ENCODE data around the gene RAB11FIP5.

RAB11FIP5 gene

DNA sequence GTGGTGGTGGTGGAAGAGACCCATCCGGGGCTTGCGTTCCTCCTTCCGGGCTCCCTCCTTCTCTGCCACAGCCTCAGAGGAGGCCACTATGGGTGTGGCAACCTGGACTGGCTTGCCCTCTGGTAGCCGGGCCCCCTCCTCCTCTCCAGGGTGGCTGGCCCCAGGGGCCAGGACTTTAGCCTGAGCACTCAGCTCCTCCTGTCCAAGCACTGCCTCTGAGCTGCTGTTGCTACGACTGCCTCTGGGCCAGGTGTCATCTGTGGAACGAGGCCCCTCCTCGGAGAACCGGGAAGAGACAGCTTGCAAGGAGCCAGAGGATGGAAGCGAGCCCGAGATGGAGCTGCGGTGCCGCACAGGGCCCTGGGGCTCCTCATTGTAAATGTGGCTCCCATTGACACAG, 24.5 kb downstream of the RAB11FIP5 start:
- no peak for DNase-seq

DNA sequence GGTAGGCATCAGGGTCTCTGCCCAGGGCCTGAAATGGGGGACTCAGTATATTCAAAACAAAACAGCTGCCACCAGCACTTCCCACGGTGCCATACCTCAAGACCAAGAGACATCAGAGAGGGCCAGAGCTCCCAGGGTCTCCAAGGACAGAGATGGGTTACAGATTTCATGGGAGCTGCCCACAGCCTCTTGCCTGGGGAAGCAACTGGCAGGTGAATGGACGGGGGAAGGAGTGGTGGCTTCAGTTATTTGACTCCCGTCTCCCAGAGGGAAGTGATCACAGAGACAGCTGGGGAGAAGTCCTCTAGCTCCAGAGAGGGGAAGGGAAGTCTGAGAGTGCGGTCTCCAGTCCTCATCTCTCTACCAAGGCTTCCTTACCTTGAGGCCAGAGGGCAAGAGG, 25.4 kb downstream of the RAB11FIP5 start:
- DNase-seq, result no peak

DNA sequence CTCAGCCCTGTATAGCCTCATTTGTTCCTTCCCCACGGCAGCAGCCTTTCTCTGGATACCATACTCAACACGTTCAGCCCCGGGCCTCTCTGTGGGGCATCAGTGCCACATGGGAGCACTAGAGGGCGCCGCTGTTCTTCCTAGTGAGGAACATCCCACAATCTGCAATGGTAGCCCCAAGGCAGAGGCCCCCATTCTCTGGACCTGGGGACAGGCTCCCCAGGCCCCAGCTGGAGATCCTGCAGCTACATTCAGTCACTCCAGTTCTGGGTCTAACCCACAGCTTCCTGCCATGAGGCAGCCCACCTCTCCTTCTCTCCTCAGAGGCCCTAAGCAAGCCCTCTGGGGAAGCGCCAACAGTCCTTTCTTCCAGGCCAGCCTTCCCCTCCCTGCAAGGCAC, 27.1 kb downstream of the RAB11FIP5 start:
- DNase-seq, result peak in 49 of 51 donors; percentile 8 to 88 (median 59)

DNA sequence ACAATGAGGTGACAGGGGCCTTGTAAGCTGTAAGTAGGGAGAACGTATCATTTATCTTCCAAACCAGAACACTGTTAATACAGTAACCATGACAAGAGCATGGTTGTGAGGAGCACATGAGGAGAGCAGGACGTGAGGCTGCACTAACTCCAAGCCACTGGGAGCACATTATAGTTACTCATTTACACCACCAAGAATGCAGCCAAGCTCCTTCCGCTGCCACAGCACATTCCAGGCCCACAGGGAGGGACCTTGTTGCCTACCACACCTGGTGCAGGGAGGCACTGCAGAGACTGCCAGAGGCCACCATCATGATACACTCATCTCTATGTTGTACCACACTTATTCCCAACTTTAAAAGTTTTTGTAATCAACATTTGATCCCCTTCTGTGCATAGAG, 27.8 kb downstream of the RAB11FIP5 start:
- no peak for DNase-seq

DNA sequence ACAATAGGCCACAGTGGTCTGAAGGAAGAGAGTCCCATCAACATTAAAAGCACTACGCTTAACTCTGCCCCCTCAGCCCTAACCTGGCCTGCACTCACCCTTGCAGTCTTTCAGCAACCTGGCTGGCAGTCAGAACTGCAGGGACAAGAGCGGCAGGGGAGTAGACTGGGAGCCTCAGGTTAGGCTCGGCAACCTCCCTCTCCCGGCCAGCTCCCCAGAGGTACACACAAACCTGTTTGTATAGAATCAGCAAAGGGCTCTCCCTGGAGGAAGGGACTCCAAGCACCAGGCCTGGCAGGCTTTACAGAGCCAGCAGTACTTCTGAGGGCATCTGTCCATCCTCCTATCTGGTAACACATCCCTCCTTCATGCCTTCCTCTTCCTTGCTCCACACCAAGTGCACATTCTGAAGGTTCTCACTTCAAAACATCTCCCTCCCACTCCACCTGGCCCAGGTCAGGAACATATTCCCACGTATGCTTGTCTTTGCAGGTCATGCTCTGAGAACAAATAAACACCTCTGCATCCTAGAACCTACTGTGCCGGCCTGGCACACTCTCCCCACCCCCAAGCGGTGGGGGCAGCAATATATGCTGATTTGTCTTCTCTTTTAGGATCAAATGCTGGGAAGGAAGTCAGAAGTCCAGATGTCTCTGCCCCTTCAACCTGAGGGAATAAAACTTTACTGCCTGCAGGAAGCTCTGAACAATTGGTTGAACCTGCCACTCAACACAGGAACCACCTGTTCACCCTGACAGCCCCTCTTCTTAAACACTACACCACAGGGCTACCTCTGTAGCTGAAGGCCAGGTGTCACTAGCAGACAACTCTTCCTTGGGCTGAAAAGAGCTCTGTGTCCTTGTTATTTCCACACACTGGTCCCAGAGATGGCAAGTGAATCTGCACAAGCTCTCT, 28.6 kb downstream of the RAB11FIP5 start:
- DNase-seq, result no peak

DNA sequence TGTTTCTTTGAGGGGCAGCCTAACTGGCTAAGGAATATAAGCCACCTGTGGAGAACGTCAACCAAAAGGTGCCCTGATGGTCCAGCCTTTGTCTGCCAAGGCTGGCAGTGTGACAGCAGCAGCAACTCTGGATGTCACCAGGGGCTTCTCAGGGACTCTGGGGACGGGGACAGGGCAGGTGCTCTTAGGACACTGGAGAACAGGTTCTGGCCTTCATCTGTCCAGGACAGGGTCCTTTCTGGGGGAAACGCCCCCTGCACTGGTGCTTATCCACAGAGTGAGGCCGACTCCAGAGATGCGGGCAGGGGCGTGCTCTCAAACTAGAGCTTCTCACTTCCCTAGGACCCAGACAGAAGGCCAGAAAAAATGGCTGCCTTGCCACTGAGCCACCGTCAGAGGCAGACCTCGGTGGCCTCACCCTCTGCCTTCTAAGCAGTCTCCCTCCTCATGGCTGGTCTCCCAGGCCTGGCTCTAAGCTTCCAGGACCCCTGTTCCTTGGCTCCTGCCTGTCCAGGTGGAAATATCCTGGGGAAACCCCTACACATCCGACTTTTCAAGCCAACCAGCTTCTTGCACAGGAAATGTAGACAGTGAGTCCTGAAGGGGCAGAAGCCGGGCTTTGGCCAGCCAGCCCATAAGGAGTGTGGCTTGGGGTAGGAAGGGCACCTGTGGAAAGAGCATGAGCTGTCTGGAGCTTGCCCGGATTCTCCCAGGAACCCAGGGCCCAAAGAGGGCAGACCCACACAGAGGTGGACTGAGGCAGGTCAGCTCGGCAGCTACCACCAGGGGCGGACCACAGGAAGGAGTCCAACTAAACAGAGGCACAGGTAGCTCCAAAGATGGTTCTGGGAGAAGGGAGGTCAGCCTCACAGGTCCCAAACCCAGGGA, 30.0 kb downstream of the RAB11FIP5 start:
- DNase-seq, result no peak

DNA sequence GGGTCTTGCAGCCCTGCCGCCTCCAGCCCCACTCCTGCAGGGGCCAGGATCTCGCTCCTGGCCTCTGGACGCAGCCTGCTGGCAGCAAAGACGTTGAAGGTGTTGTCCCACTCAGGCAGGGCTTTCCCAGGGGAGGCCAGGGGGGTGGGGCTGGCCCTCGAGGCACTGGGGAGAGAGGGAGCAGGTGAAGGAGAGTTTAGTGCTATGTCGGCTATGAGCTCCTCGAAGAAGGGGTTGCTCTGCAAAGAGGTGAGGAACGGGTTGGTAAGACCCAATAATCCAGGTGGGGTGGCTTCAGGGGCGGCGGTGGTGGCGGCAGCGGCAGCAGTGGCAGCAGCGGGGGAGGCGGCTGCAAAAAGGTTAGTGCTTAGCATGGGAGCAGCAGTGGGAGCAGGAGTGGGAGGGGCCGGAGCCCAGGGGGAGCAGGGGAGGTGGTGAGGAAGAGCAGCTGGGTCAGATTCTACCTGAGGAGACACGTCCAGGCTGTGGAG, 31.5 kb downstream of the RAB11FIP5 start:
- DNase-seq, result no peak

DNA sequence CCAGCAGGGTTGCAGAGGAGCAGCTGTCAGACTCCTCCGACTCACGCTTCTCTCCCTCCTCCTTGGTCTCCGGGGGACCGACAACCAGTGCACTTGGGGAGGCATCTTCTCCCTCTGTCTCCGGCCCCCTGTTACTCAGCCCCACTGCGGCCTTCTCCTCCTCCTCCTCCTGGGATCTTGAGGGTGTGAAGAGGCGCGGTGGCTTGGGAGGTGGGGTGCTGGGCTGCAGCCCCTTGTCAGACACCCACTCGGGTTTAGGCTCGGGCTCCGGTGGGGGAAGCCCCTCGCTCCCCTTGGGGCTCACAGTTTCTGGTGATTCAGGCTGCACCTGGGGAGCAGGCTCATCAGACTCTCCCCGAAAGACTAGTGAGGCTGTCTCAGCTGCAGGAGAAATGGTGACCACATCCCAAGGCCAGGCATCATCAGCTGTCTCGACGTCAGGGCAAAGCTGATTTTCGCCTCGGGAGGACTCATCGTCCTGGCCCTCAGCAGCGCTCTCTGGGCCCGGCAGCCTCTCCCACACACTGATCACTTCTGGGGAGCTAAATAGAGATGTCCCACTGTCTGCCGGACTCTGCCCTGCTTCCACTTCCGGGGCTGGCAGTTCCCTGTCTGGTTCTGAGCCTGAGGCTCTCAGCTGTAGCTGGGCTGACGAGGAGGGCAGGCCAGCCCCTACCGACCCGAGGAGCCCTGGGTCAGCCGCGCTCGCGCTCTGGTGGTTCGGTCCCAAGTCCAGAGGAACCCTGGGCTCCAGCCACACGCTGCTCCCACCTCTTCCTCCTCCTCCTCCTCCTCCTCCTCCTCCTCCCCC, 32.2 kb downstream of the RAB11FIP5 start:
- peak in 3 of 51 donors; percentile 9 to 15 (median 11) for DNase-seq

DNA sequence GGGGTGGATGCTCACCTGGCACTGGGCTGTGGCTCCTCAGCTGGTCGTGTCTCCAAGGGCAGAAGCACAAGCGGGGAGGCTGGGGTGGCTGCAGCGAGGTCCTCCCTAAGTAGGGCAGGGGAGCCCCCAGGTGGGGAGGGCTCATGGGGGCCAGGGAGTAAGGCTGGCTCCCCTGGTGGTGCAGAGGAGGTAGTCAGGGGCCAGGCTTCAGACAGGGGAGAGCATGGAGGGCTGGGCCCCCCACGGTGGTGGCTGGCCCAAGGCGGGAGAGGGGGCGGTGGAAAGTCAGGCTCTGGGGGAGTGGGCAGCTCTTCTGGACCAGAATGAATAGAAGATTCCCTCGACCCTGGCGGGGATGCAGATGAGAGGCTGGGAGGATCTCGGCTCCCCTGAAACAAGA, 33.1 kb downstream of the RAB11FIP5 start:
- no peak for DNase-seq

DNA sequence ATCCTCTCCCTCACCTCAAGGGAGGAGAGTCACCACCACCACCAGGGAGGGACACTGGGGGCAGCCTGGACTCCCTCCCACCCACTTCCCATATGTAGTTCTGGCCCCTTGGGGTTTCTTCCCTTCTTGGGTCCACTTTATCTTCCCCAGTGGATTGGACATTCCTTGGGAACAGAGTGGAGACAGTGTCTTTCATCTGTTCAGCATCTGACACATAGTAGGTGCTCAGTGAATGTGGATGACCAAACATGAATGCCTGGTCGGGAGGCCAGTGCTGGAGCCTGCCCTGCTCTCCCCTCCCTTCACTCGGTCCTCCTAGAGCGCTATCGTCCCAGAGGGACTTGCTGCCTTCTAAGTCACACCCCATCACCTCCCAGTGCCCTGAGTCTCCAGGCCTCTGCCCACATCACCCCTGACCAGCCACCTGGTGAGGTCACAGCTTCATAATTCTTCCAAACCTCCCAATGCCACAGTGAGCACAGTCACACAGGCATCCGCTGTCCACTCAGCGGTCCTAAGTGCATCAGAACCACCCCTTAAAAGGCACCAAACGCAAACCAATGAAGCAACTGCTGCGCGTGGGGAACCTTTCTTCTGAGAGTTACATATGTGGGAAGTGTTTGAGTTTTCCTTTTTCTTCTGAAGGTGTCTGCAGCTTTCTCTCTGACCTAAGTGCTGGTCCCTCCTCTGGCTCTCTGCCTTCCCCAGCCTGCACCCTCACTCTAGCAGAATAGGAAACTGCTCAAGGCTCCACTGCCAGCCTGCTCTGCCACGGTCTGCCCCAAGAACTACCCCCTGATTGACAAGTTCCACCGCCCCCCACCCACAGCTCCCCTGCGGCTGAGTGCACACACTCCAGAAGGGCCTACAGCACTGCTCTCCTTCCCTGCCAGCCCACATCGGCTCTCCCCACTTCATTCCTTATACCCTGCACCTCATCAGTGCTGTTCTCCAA, 34.0 kb downstream of the RAB11FIP5 start:
- peak in 1 of 51 donors; percentile 15 for DNase-seq

DNA sequence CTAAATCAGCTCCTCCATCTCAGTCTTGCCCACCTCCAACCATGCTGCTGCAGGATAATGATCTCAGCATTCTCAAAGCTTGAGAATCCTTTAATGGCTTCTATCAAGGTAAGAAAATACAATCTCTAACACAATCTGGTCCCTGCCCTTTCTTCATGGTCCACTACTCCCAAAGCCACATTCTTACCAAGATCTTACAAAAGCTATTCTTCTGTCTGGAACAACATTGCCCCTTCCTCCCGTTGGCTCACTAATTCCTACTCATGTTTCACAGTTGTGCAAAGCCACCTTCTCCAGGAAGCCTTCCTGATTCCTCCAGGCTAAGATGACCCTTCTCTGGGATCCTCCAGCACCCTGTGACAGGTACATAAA, 35.3 kb downstream of the RAB11FIP5 start:
- no peak for DNase-seq

DNA sequence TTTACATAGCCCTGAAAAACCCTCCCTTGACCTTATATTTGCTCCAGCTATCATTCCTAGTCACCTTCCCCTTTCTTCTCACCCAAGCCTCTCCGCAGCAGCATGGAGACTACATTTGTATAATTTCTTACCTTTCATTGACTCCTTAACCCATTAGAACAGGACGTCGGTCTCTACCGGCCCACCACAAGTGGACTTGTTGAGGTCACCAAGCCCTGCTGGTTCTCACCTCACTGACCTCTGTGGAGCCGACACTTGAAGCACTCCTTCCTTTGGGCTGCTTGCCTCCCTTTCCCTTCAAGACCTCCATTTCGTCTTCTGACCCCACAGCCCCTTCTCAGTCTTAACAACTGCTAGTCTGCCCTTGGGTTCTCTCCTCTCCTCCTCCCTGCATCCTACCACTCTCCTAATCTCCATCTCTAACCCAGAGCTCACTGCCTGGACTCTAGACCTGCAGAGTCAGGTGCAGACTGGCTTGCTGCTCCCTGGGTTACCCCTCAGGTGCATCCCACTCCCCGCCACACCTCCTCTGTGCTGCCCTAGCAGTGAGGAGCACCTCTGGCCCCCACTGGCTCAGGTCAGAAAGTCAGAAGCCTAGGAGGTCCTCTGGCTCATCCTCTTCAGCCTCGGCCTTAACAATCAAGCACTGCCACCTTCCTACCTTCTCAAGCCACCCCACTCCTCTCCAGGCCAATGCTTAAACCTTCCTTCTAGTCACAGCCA, 35.9 kb downstream of the RAB11FIP5 start:
- DNase-seq, result no peak

DNA sequence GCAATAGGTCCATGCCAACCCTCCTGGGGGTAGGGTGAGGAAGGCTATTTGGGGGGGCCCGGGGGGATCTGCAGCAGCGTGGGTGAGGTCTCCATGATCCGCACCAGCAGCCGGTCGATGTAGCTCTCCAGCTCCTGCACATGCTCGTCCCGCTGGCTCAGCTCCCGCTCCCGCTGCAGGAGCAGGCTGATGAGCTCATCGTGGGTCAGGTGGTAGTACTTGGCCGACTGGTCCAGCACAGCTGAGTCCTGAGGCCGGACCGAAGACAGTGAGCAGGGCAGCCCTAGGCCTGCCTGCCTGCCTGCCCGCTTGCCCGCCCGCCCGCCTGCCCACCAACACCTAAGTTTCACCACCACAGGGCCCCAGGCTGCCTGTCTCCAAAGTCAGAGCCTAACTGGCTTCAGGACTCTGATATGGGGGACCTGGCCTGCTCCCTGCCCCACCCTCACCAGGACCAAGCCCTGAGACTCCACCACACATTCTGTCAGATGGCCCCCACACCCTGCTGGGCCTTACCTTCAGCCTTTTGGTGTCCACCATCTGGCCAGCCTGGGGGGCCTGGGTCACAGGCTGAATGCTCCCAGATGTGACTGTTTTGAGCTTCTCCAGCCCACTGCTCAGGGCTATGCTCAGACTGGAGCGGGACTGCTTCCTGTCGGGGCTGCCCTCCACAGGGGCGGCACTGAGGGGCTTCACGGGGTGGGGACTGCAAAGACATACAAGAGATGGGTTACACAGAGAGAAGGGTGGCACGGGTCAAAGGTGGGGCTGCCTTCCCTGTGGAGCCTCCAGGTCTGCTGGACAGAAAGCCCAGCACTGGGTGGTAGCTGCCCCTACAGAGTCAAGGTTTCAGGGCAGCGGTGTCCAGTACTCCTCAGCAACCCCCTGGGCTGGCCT, 37.0 kb downstream of the RAB11FIP5 start:
- peak in 39 of 51 donors; percentile 4 to 81 (median 52) for DNase-seq

DNA sequence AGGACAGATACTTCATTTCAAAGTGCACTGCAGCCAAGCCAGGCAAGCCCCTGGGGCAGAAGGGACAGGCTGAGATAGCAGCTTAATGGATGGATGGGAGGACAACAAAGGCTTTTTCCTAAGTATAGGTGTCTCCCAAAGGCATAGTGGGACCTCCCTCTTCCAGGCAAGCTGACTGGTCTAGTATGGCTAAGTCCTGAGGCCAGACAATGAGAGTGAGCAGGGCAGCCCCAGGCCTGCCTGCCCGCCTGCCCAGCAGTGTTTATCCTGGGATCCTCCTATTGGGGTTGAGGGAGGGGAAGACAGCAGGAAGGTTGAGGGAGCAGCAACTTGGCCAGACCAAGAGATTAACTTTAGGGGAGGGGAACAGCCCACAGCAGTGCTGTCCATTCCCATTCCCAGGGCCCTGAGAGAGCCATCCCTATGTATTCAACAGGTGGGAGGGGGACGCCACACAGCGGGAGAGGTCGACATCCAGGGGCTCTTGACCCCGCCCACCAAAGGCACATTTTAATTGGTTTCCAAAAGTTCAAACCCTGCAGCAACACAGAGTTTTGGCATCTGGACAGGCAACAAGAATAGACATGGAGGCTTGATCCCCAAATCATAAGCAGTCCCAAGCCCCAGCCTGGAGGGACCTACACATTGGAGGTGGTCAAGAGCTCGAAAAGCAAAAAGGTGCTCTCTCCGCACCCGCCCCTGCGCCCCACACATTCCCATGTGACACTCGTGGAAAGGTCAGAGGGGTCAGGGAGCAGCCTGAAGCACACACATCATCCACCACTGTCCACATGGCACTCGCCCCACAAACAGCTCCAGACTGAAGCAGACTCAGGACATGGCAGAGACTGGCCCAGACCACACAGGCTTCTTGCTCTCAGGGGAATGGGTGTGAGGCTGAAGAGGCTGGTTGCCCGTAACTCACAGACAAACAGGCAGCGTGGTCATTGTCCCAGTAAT, 38.4 kb downstream of the RAB11FIP5 start:
- DNase-seq, result no peak

DNA sequence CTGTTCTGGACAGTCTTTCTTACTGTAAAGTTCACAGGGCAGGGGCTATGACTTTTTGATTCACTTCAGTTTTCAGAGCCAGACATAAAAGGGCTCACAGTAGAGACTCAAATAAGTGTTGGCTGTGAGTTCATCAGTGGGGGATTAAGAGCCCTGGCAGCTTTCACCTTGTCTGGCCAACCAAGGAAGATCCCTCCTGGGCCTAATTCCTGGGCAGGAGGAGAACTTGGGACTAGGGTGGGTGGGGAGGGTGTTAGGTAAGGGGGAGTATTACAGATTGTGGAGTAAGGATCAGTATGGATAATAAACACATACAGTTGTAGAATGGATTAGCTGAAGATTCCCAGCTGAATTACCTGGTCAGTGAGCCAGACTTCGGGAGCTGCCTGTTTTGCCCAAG, 40.3 kb downstream of the RAB11FIP5 start:
- no peak for DNase-seq

DNA sequence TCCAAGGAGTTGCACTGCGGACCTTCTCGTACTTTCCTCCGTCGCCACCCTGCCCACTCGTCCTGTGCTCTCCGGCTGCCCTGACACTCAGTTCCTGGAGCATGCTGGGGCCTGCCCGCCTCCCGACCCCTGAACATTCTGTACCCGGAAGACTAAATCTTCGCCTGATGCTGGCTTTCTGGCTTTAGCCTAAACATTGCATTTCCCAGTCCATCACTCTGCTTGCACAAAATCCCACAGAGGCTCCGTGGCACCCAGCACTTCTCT, 40.7 kb downstream of the RAB11FIP5 start:
- peak in 12 of 51 donors; percentile 32 to 64 (median 50) for DNase-seq

DNA sequence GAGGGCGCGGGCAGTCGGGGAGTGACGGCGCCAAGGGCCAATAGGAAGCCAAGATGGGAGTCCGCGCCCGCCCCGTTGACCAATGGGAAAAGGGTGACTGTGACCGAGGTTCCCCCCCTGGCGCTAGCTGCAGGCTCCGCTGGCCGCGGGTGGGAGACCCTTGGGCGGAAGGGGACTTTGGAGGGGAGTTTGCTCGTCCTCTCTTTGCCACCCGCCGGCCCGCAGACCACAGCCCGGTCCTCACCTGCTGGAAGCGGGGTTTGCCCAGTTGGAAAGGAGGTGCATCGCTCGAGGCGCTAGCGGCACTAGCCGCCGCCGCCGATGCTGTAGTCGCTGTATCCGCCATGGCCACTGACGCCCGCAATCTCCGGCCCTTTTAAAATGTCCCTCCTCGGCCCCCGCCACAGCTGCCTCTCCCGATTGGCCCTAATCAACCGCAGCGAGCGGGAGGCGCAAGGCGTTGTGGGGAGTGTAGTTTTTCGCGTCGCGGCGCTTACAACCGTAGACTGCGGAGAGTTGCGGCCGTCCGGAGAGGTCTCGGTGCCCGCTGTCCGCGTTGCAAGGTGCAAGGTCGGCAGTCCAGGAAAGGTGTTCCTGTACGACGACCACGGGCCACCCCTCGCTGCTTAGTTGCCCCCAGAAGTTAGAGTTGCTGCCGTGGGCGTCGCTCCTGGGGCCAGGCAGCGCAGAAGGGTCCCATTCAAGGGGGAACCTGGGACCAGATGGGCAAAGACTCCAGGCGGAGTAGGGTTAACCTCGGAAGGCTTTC, 41.2 kb downstream of the RAB11FIP5 start, which contains the start of gene SFXN5:
Gene SFXN5, minus strand, starts transcription at position 353 of the 769 bp plus-strand sequence. Its CDS starts 7 bp downstream, at position 346.
- peak; percentile 86 to 100 (median 97) for DNase-seq

All from hypothalamus (tissue), 51 donors.